GM21367 (cell line): ENCODE results near the gene SNX19.
"Not testable (repeated sequence)": the region's sequence is repeated elsewhere in the genome, so short reads cannot be mapped to it uniquely, and the experiment has no call there.

Experiments used
- ATAC-seq: cut with Tn5 transposase; IDR thresholded peaks from one replicate; pipeline ENCODE4 v1.9.1; 2021; ENCODE audit not compliant: unreplicated experiment

Gene SNX19

GRCh38 chr11:130916238-130916855, at the start of gene SNX19:
Gene SNX19 (minus strand): TSS chr11:130916479. CDS start chr11:130915939, 540 bp downstream.
- peak; percentile 99 for ATAC-seq

GRCh38 chr11:130964058-130964792, 47.9 kb upstream of the SNX19 start:
- no peak for ATAC-seq

GRCh38 chr11:130947889-130948288, 31.6 kb upstream of the SNX19 start:
- no peak for ATAC-seq

- no peak for ATAC-seq
These were observed 31.2 kb upstream of the SNX19 start for GRCh38 chr11:130947481-130947880.

- ATAC-seq: no peak
These were observed 30.8 kb upstream of the SNX19 start for GRCh38 chr11:130947058-130947457.

- ATAC-seq: no peak
These were observed 29.6 kb upstream of the SNX19 start for GRCh38 chr11:130945896-130946295.

- no peak for ATAC-seq
These were observed 24.4 kb upstream of the SNX19 start for GRCh38 chr11:130940706-130941105.

- no peak for ATAC-seq
These were observed 20.8 kb upstream of the SNX19 start for GRCh38 chr11:130937051-130937450.

GRCh38 chr11:130932086-130932712, 15.9 kb upstream of the SNX19 start:
- no peak for ATAC-seq

- no peak for ATAC-seq
These were observed 8.5 kb upstream of the SNX19 start for GRCh38 chr11:130924750-130925149.

- not testable (repeated sequence) for ATAC-seq
These were observed 4.3 kb upstream of the SNX19 start for GRCh38 chr11:130920612-130921011.

- ATAC-seq: no peak
These were observed 1.8 kb upstream of the SNX19 start for GRCh38 chr11:130918081-130918480.

GRCh38 chr11:130916910-130917309, 631 bp upstream of the SNX19 start:
- no peak for ATAC-seq

GRCh38 chr11:130915603-130916237, 559 bp downstream of the SNX19 start:
- no peak for ATAC-seq

- ATAC-seq: no peak
These were observed 3.0 kb downstream of the SNX19 start for GRCh38 chr11:130913268-130913667.

GRCh38 chr11:130912552-130912951, 3.7 kb downstream of the SNX19 start:
- no peak for ATAC-seq

- ATAC-seq: no peak
These were observed 5.0 kb downstream of the SNX19 start for GRCh38 chr11:130911306-130911705.

GRCh38 chr11:130909650-130910049, 6.6 kb downstream of the SNX19 start:
- no peak for ATAC-seq

GRCh38 chr11:130908770-130909625, 7.3 kb downstream of the SNX19 start:
- no peak for ATAC-seq

GRCh38 chr11:130908061-130908460, 8.2 kb downstream of the SNX19 start:
- ATAC-seq: no peak

- no peak for ATAC-seq
These were observed 9.1 kb downstream of the SNX19 start for GRCh38 chr11:130907229-130907628.
